GM21526 (cell line): ENCODE data around the gene DCC.

Experiments used
- ATAC-seq: cut with Tn5 transposase; IDR thresholded peaks from one replicate; pipeline ENCODE4 v1.9.1; 2021; ENCODE audit warnings: moderate library complexity; ENCODE audit not compliant: unreplicated experiment, low FRiP score

Gene DCC

GRCh38 chr18:53139746-53140500, 799.9 kb downstream of the DCC start:
- no peak for ATAC-seq

- ATAC-seq: no peak
Measured at GRCh38 chr18:53142005-53142404, 802.0 kb downstream of the DCC start.

- ATAC-seq: no peak
Measured at GRCh38 chr18:53147472-53147871, 807.5 kb downstream of the DCC start.

GRCh38 chr18:53148123-53148522, 808.1 kb downstream of the DCC start:
- ATAC-seq: no peak

- ATAC-seq: no peak
Measured at GRCh38 chr18:53152476-53152875, 812.5 kb downstream of the DCC start.

GRCh38 chr18:53153281-53153680, 813.3 kb downstream of the DCC start:
- no peak for ATAC-seq

GRCh38 chr18:53153800-53154199, 813.8 kb downstream of the DCC start:
- no peak for ATAC-seq

- ATAC-seq: no peak
Measured at GRCh38 chr18:53165770-53166169, 825.8 kb downstream of the DCC start.

GRCh38 chr18:53169346-53169745, 829.3 kb downstream of the DCC start:
- no peak for ATAC-seq

GRCh38 chr18:53191634-53192033, 851.6 kb downstream of the DCC start:
- ATAC-seq: no peak

- no peak for ATAC-seq
Measured at GRCh38 chr18:53193870-53194269, 853.9 kb downstream of the DCC start.

GRCh38 chr18:53219853-53220252, 879.9 kb downstream of the DCC start:
- ATAC-seq: no peak

GRCh38 chr18:53224128-53224778, 884.3 kb downstream of the DCC start:
- no peak for ATAC-seq

GRCh38 chr18:53225567-53226325, 885.7 kb downstream of the DCC start:
- ATAC-seq: no peak

GRCh38 chr18:53234610-53235009, 894.6 kb downstream of the DCC start:
- ATAC-seq: no peak

GRCh38 chr18:53241161-53241560, 901.2 kb downstream of the DCC start:
- no peak for ATAC-seq

- ATAC-seq: no peak
Measured at GRCh38 chr18:53253789-53254188, 913.8 kb downstream of the DCC start.

- no peak for ATAC-seq
Measured at GRCh38 chr18:53254265-53254664, 914.3 kb downstream of the DCC start.

- ATAC-seq: no peak
Measured at GRCh38 chr18:53261241-53261640, 921.2 kb downstream of the DCC start.

- no peak for ATAC-seq
Measured at GRCh38 chr18:53266850-53267249, 926.9 kb downstream of the DCC start.

- ATAC-seq: no peak
Measured at GRCh38 chr18:53268455-53268854, 928.5 kb downstream of the DCC start.
